ENCODE data around the gene MTSS2.

DNA sequence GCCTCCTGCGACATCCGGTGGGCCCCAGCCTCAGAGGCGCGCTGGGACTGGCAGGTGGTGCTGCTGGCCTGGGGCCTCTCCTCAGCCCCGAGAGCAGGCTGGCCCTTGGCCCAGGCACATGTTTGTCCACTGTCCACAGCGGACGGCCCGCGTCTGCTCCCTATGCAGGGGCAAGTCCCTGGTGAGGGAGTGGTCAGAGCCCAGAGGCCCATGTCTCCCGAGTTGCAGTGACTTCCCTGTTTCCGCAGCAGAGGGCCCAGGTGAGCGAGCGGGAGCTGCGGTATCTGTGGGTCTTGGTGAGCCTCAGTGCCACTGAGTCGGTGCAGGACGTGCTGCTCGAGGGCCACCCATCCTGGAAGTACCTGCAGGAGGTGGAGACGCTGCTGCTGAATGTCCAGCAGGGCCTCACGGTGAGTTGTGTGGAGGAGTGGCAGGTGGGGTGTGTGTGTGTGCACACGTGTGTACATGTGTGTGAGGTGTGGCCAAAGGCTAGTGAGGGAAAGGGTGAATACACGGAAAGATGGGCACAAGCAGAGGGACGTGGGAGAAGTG, 29.1 kb downstream of the MTSS2 start:
- TF ChIP-seq SUZ12 (IDR thresholded peaks at IDR 0.05; ENCODE audit: extremely low read depth, insufficient read depth, insufficient read length) (no peak), YY1 (IDR thresholded peaks at IDR 0.05; ENCODE audit: insufficient read depth, insufficient read length) (no peak), ZNF274 (IDR thresholded peaks at IDR 0.05; ENCODE audit: low read depth, low read length) (no peak)
